ENCODE measurements around the gene LPAR1.

Gene LPAR1

GRCh38 chr9:110984890-110985437, 53.3 kb downstream of the LPAR1 start:
- Histone ChIP-seq H3K36me3 (ENCODE audit: insufficient read depth, low read length) (no peaks in the 10 kb centered on the region), H2AFZ (ENCODE audit: low read depth, low read length) (no peak overlapping the region), H3K4me1 (ENCODE audit: insufficient read depth, low read length) (no peaks in the 10 kb centered on the region), H3K9me3 (ENCODE audit: low read length) (no peaks in the 10 kb centered on the region), H3K4me3 (ENCODE audit: low read length) (no peak overlapping the region), H3K27me3 (ENCODE audit: insufficient read depth, low read length) (no peaks in the 10 kb centered on the region)

- Histone ChIP-seq H3K9me3 (ENCODE audit: low read length) (no peaks in the 10 kb centered on the region), H3K36me3 (ENCODE audit: insufficient read depth, low read length) (no peaks in the 10 kb centered on the region), H2AFZ (ENCODE audit: low read depth, low read length) (no peak overlapping the region), H3K4me3 (ENCODE audit: low read length) (no peak overlapping the region), H3K27me3 (ENCODE audit: insufficient read depth, low read length) (no peaks in the 10 kb centered on the region), H3K4me1 (ENCODE audit: insufficient read depth, low read length) (no peaks in the 10 kb centered on the region)
Observed at GRCh38 chr9:110980261-110980660, 58.0 kb downstream of the LPAR1 start.

GRCh38 chr9:110979636-110980035, 58.6 kb downstream of the LPAR1 start:
- Histone ChIP-seq H3K9me3 (ENCODE audit: low read length) (no peaks in the 10 kb centered on the region), H2AFZ (ENCODE audit: low read depth, low read length) (no peak overlapping the region), H3K4me3 (ENCODE audit: low read length) (no peak overlapping the region), H3K36me3 (ENCODE audit: insufficient read depth, low read length) (no peaks in the 10 kb centered on the region), H3K27me3 (ENCODE audit: insufficient read depth, low read length) (no peaks in the 10 kb centered on the region), H3K4me1 (ENCODE audit: insufficient read depth, low read length) (no peaks in the 10 kb centered on the region)

- Histone ChIP-seq H3K4me1 (ENCODE audit: insufficient read depth, low read length) (no peaks in the 10 kb centered on the region), H3K36me3 (ENCODE audit: insufficient read depth, low read length) (no peaks in the 10 kb centered on the region), H3K9me3 (ENCODE audit: low read length) (no peaks in the 10 kb centered on the region), H3K4me3 (ENCODE audit: low read length) (no peak overlapping the region), H3K27me3 (ENCODE audit: insufficient read depth, low read length) (no peaks in the 10 kb centered on the region), H2AFZ (ENCODE audit: low read depth, low read length) (no peak overlapping the region)
Observed at GRCh38 chr9:110978516-110978915, 59.8 kb downstream of the LPAR1 start.

GRCh38 chr9:110977259-110977709, 61.0 kb downstream of the LPAR1 start:
- Histone ChIP-seq H3K36me3 (ENCODE audit: insufficient read depth, low read length) (no peaks in the 10 kb centered on the region), H3K27me3 (ENCODE audit: insufficient read depth, low read length) (no peaks in the 10 kb centered on the region), H3K4me1 (ENCODE audit: insufficient read depth, low read length) (no peaks in the 10 kb centered on the region), H3K4me3 (ENCODE audit: low read length) (no peak overlapping the region), H3K9me3 (ENCODE audit: low read length) (no peaks in the 10 kb centered on the region), H2AFZ (ENCODE audit: low read depth, low read length) (no peak overlapping the region)

- no peaks in the 10 kb centered on the region for H3K9me3 ChIP-seq (ENCODE audit: low read length)
- H3K36me3 ChIP-seq (ENCODE audit: insufficient read depth, low read length) = no peaks in the 10 kb centered on the region
- peaks cover 2% of the 10 kb centered on the region for H3K4me1 ChIP-seq (ENCODE audit: insufficient read depth, low read length)
- no peaks in the 10 kb centered on the region for H3K27me3 ChIP-seq (ENCODE audit: insufficient read depth, low read length)
- H2AFZ ChIP-seq (ENCODE audit: low read depth, low read length) = no peak overlapping the region
- H3K4me3 ChIP-seq (ENCODE audit: low read length) = no peak overlapping the region
Observed at GRCh38 chr9:110975969-110976368, 62.3 kb downstream of the LPAR1 start.

- Histone ChIP-seq H3K27me3 (ENCODE audit: insufficient read depth, low read length) (no peaks in the 10 kb centered on the region), H3K36me3 (ENCODE audit: insufficient read depth, low read length) (peaks cover 2% of the 10 kb centered on the region), H3K4me1 (ENCODE audit: insufficient read depth, low read length) (peaks cover 2% of the 10 kb centered on the region), H3K4me3 (ENCODE audit: low read length) (no peak overlapping the region), H3K9me3 (ENCODE audit: low read length) (no peaks in the 10 kb centered on the region), H2AFZ (ENCODE audit: low read depth, low read length) (no peak overlapping the region)
Observed at GRCh38 chr9:110975278-110975677, 63.0 kb downstream of the LPAR1 start.

GRCh38 chr9:110971705-110972104, 66.6 kb downstream of the LPAR1 start:
- Histone ChIP-seq H3K36me3 (ENCODE audit: insufficient read depth, low read length) (peaks cover 7% of the 10 kb centered on the region), H2AFZ (ENCODE audit: low read depth, low read length) (no peak overlapping the region), H3K4me1 (ENCODE audit: insufficient read depth, low read length) (peaks cover 2% of the 10 kb centered on the region), H3K4me3 (ENCODE audit: low read length) (no peak overlapping the region), H3K9me3 (ENCODE audit: low read length) (no peaks in the 10 kb centered on the region), H3K27me3 (ENCODE audit: insufficient read depth, low read length) (no peaks in the 10 kb centered on the region)

- H3K4me3 ChIP-seq (ENCODE audit: low read length) = no peak overlapping the region
- H2AFZ ChIP-seq (ENCODE audit: low read depth, low read length) = no peak overlapping the region
- no peaks in the 10 kb centered on the region for H3K9me3 ChIP-seq (ENCODE audit: low read length)
- H3K36me3 ChIP-seq (ENCODE audit: insufficient read depth, low read length) = peaks cover 7% of the 10 kb centered on the region
- H3K27me3 ChIP-seq (ENCODE audit: insufficient read depth, low read length) = no peaks in the 10 kb centered on the region
- H3K4me1 ChIP-seq (ENCODE audit: insufficient read depth, low read length) = peaks cover 2% of the 10 kb centered on the region
Observed at GRCh38 chr9:110971234-110971633, 67.0 kb downstream of the LPAR1 start.

GRCh38 chr9:110969971-110970386, 68.3 kb downstream of the LPAR1 start:
- Histone ChIP-seq H3K4me1 (ENCODE audit: insufficient read depth, low read length) (peaks cover 2% of the 10 kb centered on the region), H3K27me3 (ENCODE audit: insufficient read depth, low read length) (no peaks in the 10 kb centered on the region), H3K4me3 (ENCODE audit: low read length) (no peak overlapping the region), H3K36me3 (ENCODE audit: insufficient read depth, low read length) (peaks cover 7% of the 10 kb centered on the region), H3K9me3 (ENCODE audit: low read length) (peaks cover 2% of the 10 kb centered on the region), H2AFZ (ENCODE audit: low read depth, low read length) (no peak overlapping the region)

GRCh38 chr9:110968096-110968495, 70.2 kb downstream of the LPAR1 start:
- Histone ChIP-seq H3K9me3 (ENCODE audit: low read length) (peaks cover 2% of the 10 kb centered on the region), H3K4me1 (ENCODE audit: insufficient read depth, low read length) (peaks cover 2% of the 10 kb centered on the region), H3K27me3 (ENCODE audit: insufficient read depth, low read length) (no peaks in the 10 kb centered on the region), H3K36me3 (ENCODE audit: insufficient read depth, low read length) (peaks cover 7% of the 10 kb centered on the region), H2AFZ (ENCODE audit: low read depth, low read length) (no peak overlapping the region), H3K4me3 (ENCODE audit: low read length) (no peak overlapping the region)

- Histone ChIP-seq H3K4me3 (ENCODE audit: low read length) (no peak overlapping the region), H3K36me3 (ENCODE audit: insufficient read depth, low read length) (peaks cover 7% of the 10 kb centered on the region), H2AFZ (ENCODE audit: low read depth, low read length) (no peak overlapping the region), H3K4me1 (ENCODE audit: insufficient read depth, low read length) (peaks cover 2% of the 10 kb centered on the region), H3K9me3 (ENCODE audit: low read length) (peaks cover 2% of the 10 kb centered on the region), H3K27me3 (ENCODE audit: insufficient read depth, low read length) (no peaks in the 10 kb centered on the region)
Observed at GRCh38 chr9:110967196-110967595, 71.1 kb downstream of the LPAR1 start.

- peaks cover 2% of the 10 kb centered on the region for H3K36me3 ChIP-seq (ENCODE audit: insufficient read depth, low read length)
- H3K9me3 ChIP-seq (ENCODE audit: low read length) = peaks cover 2% of the 10 kb centered on the region
Observed at GRCh38 chr9:110960288-110960687, 78.0 kb downstream of the LPAR1 start.

GRCh38 chr9:110958847-110959246, 79.4 kb downstream of the LPAR1 start:
- peaks cover 2% of the 10 kb centered on the region for H3K36me3 ChIP-seq (ENCODE audit: insufficient read depth, low read length)
- H3K4me1 ChIP-seq (ENCODE audit: insufficient read depth, low read length) = no peaks in the 10 kb centered on the region
- no peaks in the 10 kb centered on the region for H3K27me3 ChIP-seq (ENCODE audit: insufficient read depth, low read length)
- no peak overlapping the region for H3K4me3 ChIP-seq (ENCODE audit: low read length)
- no peak overlapping the region for H2AFZ ChIP-seq (ENCODE audit: low read depth, low read length)
- H3K9me3 ChIP-seq (ENCODE audit: low read length) = peaks cover 5% of the 10 kb centered on the region

More at GRCh38 chr9:110960288-110960687, 78.0 kb downstream of the LPAR1 start:
- no peak overlapping the region for H2AFZ ChIP-seq (ENCODE audit: low read depth, low read length)
- H3K4me1 ChIP-seq (ENCODE audit: insufficient read depth, low read length) = no peaks in the 10 kb centered on the region
- H3K27me3 ChIP-seq (ENCODE audit: insufficient read depth, low read length) = no peaks in the 10 kb centered on the region
- no peak overlapping the region for H3K4me3 ChIP-seq (ENCODE audit: low read length)
